Esophagus squamous epithelium (tissue), 4 donors: ENCODE results near the gene BRICD5.

Source experiments
- POLR2A ChIP-seq, 4 donors: fragments of 450-650 bp; IDR thresholded peaks; one replicate each; pipeline ENCODE4 v1.6.1; 2017; ENCODE audit warnings: antibody characterized with exemption in 4 of 4, mild to moderate bottlenecking in 4 of 4, moderate library complexity in 3 of 4
- TF ChIP-seq, protein P1 (sequence below), 6 experiments: fragments of 450-650 bp in 4 of 6; fragments of 200-600 bp in 2 of 6; sonication (generic) in 2 of 6; IDR thresholded peaks; one replicate each; pipeline ENCODE4 v1.5.1; 2016 to 2019; ENCODE audit warnings: antibody characterized with exemption in 6 of 6, mild to moderate bottlenecking in 4 of 6, moderate library complexity in 4 of 6

DNA sequence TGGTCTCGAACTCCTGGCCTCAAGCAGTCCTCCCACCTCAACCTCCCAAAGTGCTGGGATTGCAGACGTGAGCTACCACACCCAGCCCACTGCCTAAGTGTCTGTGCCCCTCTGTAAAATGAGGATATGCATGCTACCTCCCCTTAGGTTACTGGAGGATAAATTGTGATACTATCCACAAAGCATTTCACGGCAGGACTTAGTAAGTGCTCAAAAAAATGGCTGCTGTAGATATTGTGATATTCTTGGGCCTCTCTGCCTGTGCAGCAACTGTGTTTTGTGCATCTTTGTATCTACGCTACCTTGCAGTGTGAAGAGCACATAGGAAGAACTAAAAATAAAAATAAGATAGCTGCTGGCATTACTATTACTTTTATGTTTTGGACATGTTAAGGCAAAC, 12.4 kb downstream of the BRICD5 start:
- TF ChIP-seq POLR2A (IDR thresholded peaks at IDR 0.05): no peak
- TF ChIP-seq, protein P1, sequence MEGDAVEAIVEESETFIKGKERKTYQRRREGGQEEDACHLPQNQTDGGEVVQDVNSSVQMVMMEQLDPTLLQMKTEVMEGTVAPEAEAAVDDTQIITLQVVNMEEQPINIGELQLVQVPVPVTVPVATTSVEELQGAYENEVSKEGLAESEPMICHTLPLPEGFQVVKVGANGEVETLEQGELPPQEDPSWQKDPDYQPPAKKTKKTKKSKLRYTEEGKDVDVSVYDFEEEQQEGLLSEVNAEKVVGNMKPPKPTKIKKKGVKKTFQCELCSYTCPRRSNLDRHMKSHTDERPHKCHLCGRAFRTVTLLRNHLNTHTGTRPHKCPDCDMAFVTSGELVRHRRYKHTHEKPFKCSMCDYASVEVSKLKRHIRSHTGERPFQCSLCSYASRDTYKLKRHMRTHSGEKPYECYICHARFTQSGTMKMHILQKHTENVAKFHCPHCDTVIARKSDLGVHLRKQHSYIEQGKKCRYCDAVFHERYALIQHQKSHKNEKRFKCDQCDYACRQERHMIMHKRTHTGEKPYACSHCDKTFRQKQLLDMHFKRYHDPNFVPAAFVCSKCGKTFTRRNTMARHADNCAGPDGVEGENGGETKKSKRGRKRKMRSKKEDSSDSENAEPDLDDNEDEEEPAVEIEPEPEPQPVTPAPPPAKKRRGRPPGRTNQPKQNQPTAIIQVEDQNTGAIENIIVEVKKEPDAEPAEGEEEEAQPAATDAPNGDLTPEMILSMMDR (IDR thresholded peaks at IDR 0.05): no peak
